GM18873 (cell line): ENCODE results near the gene CCDC187.
"Not testable (repeated sequence)": the region's sequence is repeated elsewhere in the genome, so short reads cannot be mapped to it uniquely, and the experiment has no call there.

ENCODE experiments used
- ATAC-seq: cut with Tn5 transposase; IDR thresholded peaks from one replicate; pipeline ENCODE4 v1.9.1; 2021; ENCODE audit warnings: mild to moderate bottlenecking, moderate library complexity, moderate number of reproducible peaks; ENCODE audit not compliant: unreplicated experiment, low FRiP score

CCDC187 gene

DNA sequence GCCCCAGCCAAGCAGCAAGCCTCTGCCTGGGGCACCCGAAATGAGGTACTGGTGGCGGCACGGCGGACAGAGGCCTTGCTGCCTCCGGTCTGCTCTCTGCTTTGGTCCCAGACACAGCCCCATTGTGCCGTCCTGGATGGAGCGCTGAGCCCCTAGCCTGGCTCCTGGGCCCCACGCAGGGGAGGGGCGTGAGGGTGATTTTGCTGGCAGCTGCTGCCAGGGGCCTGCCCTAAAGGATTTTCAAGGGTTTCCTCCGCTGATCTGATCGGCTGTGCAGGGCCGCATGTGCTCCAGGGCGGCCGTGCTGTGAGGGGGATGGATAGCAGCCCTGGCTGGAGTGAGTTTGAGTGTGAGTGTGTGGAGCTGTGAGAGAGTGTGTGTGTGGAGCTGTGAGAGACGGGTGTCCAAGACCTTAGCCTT lies 24.7 kb upstream of the CCDC187 start:
- no peak for ATAC-seq

DNA sequence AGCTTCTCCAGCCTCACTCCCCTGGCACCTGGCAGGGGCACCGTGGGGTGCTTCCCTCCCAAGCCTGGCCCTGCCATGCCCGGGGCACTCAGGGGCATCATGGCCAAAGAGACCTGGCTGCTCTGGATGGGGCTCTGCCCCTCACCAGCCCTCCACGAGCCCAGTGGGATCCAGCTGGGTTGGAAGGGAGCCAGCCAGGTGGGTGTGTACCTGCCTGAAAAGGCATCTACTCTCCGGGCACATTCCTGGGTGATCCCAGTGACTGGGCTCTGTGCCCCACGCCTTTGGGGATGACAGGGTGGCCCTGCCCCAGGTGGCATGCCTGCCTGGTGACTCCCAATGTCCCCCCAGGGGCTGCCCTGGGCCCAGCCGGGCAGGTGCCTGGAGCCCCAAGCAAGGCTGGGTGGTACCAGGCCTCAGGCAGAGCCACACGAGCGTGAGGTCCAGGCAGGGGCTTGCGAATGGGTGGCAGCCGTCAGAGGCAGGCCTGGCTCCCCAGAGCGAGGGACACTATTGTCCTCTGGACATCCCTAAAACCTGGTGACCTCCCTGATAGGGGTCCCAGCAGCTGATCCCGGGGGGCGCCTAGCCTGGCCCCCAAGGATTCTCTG lies 24.2 kb upstream of the CCDC187 start:
- ATAC-seq = no peak

DNA sequence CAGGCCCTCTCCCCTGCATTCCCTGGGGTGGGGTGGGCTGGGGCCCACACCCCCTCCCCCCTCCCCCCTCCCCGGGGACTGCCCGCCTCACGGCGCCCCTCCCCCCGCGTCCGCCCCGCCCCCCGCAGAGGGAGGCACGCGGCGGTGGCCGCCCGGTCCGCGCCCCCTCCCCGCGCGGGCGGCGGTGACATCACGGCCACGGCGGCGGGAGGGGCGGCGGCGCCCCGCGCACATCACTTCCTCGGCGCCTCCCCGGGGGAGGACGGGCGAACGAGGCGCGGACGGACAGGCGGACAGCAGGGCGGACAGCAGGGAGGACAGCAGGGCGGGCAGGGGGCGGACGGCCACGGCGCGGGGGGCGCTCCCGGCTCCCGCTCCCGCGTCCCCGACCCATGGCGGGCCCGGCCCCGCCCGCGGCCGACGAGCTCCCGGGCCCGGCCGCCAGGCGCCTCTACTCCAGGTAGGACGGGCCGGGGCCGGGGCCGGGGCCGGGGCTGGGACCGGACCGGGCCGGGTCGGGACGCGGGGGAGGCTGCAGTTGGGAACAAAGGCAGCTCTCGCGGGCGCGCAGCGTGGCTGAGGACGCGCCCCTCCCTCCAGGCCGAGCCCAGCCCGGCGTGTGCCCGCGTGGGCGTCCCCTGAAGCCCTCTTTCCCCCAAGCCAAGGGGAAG lies 23.5 kb upstream of the CCDC187 start, which contains the start of gene GPSM1:
GPSM1 (plus strand) TSS at position 236 of the 671 bp plus-strand sequence; CDS start at position 393, 157 bp downstream.
- ATAC-seq = no peak

DNA sequence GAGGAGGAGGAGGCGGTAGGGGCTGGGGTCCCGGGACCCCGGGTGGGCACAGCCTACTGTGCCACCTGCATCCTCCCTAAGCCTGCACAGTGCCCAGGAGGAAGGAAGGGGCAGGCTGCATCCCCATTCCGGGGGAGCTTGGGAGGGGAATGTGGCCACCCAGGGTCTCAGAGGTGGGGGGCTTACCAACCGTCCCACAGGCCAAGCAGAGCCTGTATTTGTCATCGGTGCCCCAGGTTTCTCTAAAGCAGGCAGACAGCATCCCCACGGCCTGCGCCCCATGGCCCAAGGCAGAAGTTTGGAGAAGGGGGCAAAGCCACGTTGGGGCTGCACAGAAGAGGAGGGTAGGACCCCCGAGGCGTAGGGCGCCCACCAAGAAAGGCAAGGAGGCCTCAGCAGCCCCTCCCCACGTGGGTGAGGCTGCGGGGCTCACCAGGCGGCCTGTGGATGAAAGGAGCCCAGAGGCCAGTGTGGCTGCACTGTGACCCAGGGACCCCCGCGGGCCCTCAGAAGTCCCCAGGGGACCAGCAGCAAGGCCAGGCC lies 22.9 kb upstream of the CCDC187 start:
- ATAC-seq = no peak

DNA sequence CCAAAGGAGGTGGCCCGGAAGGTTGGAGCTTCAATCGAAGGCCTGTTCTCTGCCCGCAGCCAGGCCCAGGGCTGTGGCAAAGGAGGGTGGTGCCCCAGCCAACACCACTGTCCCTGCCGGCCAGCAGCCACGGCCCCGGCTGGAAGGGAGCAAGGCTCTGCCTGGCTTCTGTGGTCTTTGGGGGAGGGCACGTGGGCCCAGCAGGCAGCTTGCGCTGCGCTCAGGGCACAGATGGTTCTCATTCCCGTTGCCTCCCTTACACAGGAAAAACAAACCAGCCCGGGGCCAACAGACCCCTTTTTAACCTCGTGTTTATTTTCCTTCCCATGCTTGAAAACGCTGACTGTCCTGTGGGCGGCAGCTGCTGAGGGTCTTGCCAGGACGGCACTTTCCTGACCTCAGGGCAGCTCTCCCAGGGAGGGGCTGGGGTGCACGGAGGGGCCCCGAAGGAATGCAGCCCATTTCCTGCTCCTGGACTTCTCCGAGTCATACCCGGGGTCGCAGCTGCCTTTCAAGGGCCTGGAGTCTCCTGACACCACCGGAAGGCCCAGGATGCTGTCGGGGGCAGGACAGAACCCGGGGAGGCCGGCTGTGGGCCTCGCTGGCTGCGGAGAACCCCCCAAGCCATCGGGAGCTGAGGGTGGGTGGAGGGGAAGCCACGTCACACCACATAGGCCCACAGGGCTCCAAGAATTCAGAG lies 22.3 kb upstream of the CCDC187 start:
- ATAC-seq = no peak

DNA sequence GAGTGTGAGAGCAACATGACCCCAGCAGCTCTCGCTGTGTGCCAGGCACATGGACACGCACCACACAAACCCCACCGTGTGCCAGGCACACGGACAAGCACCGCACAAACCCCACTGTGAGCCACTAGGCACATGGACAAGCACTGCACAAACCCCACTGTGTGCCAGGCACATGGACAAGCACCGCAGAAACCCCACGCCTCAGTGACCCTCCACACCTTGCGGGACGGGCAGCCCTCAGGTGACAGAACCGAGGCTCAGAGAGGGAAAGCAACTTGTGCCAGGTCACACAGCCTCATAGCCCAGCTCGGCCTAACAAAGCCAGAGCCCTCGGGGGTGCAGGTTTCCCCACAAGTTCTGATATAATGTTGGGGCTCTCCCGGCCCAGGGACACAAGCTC lies 21.5 kb upstream of the CCDC187 start:
- no peak for ATAC-seq

DNA sequence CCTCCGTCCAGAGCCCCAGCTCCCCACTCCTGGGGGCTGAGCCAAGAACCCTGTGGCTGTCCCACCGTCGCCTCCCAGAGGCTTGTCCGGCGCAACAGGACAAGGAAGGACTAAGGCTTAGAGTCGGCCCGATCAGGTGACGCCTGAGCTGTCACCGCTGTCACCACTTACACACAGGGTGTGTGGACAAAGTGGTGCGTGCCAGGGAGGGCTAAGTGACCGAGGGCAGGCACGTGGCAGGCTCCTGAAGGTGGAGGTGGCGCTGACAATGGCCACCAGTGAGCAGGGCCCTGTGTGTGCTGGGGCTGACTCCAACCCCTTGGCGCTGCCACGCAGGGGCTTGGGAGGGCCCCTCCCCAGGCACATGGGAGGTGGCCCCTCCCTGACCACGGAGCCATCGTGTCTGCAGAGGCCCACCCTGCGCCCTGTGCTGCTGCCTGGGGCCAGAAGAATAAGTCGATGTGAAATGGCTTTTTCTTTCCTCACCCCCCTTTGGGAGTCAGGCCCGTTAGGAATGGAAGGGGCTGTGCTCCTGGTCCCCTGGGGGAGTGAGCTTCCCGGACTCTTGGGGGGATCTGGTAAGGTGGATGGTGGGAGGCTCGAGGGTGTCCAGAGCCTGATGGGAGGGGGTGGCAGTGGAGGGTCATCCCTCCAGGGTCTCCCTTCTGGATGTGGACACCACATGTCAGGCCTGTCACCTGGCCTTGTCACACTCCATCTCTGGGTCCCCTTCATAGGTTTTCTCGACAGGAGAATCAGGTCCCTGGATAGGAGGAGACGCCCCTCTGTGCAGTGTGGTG lies 20.8 kb upstream of the CCDC187 start:
- no peak for ATAC-seq

DNA sequence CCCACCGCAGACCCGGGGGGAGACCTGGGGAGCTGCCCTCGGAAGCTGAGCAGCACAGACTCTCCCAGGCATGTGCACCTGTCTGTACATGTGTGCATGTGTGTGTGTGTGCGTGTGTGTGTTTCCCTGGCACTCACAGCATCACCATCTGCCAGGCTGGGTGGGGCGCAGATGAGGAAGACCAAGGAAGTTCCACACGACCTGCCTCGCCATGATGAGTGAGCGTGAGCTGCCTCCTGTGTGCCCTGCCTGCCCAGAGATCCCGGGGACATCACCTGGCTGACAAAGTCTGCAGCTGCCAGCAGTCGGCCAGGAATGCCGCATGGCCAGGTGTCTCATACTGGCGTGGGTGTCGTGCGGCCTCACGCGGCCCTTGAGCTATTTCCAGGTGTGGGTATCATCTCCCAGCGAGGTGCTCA lies 19.5 kb upstream of the CCDC187 start:
- no peak for ATAC-seq

DNA sequence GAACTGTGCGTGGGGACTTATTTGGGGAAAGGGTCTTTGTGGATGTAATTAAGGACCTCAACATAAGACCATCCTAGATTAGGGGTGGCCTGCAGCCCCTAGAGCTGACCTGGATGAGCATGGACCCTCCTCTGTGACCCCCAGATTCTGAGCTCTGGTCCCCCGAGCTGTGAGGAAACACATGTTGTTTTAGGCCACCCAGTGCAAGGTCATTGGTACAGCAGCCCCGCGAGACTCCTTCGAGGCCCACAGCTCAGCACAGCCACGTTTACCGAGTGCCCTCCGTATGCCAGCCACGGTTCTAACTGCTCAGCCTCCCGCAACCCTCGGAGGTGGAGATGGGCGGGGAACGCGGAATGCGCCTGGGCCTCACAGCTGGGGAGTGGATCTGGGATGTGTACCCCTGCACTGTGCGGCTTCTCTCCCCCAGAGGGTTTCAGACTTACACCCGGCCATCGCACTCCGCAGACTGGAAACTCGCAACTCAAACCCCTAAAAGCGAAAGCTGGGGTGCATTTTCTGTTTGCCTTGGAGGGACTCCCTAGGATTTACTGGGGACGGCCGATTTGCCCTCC lies 18.9 kb upstream of the CCDC187 start:
- no peak for ATAC-seq

DNA sequence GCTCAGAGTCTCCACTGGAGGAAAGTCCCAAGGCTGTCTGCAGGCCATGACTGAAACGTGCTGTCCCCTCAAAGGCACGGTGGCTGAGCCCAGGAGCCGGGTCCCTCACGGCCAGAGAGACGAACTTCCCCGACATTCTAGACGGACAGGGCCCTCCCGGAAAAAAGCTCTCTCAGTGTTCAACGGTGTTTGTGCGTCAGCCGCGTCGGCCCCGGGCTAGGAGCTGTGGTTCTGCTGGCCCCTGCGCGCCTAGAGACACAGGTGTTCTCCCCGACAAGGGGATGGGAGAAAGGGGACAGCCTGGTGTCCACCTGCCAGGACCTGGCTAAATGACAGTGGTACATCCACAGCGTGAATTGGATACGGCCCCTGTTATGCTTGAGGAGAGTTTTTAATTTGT lies 17.7 kb upstream of the CCDC187 start:
- no peak for ATAC-seq

DNA sequence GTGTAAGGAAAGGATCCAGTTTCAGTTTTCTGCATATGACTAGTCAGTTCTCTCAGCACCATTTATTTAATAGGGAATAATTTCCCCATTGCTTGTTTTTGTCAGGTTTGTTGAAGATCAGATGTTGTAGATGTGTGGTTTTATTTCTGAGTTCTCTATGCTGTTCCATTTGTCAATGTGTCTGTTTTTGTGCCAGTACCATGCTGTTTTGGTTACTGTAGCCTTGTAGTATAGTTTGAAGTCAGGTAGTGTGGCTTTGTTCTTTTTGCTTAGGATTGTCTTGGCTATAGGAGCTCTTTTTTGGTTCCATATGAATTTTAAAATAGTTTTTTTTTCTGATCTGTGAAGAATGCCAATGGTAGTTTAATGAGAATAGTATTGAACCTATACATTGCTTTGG lies 17.1 kb upstream of the CCDC187 start:
- not testable (repeated sequence) for ATAC-seq

DNA sequence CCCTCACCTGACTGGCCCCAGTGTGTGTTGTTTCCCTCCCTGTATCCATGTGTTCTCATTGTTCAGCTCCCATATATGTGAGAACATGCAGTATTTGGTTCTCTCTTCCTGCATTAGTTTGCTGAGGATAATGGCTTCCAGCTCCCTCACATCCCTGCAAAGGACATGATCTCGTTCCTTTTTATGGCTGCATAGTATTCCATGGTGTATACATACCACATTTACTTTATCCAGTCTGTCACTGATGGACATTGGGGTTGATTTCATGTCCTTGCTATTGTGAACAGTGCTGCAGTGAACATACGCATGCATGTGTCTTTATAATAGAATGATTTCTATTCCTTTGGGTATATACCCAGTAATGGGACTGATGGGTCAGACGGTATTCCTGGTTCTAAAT lies 16.1 kb upstream of the CCDC187 start:
- ATAC-seq = not testable (repeated sequence)

DNA sequence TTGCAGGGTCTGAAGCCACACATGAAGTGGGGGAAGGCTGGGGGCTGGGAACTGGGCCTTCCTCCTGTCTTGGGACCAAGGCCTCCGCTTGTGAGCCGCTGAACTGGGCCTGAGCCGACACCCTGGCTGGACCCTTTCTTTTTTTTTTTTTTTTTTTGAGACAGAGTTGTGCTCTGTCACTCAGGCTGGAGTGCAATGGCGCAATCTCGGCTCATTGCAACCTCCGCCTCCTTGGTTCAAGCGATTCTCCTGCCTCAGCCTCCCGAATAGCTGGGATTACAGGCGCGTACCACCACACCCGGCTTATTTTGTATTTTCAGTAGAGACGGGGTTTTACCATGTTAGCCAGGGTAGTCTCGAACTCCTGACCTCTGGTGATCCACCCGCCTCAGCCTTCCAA lies 15.3 kb upstream of the CCDC187 start:
- not testable (repeated sequence) for ATAC-seq

DNA sequence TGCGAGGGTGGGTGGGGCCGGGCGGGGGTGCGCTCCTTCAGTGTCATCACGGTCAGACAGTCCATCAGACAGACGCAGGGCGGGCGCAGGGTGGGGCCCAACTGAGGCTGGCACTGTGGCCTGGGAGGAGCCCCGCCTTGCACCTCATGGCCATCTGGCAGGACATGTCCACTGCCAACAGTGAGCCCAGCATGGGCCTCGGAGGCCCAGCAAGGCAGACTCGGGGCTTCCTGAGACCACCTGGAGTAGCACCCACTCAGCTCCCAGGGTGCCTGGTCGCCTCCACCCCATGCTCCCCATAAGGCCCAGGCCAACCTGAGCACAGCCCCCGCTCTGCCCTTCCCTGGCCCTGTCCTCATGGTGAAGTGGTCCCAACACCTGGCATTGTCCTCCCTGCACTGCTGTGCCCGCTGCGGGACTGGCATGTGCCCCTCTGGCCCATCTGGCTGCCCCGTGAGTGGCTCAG lies 14.9 kb upstream of the CCDC187 start:
- ATAC-seq = no peak

DNA sequence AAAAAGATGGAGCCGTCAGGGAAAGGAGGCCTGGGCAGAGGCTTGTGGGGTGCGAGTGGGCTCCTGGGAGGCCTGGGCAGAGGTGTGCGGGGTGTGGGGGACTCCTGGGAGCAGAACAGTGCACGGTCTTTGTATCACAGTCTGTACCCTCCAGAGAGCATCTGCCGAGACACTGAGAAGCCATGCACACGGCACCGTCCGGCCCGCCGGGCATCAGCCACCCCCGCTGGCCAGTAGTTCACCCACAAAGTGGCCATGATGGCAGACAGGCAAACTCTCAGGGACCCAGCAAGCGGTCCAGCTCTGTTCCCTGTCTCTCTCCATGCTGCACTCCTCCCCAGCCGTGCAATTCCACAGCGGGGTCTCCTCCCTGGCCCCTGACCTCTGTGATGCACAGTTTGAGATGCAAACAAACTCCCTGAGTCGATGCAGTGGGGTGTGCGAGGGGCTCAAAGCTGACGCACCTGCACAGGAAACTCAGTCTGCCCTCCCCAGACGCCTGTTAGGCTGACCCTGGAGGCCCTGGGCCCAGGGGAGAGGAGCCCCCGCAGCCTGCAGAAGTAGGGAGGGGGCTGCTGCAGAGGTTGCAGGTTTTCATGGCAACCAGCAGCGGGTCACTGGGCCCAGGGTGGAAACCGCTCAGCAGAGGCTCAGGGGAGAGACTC lies 14.3 kb upstream of the CCDC187 start:
- ATAC-seq = no peak

DNA sequence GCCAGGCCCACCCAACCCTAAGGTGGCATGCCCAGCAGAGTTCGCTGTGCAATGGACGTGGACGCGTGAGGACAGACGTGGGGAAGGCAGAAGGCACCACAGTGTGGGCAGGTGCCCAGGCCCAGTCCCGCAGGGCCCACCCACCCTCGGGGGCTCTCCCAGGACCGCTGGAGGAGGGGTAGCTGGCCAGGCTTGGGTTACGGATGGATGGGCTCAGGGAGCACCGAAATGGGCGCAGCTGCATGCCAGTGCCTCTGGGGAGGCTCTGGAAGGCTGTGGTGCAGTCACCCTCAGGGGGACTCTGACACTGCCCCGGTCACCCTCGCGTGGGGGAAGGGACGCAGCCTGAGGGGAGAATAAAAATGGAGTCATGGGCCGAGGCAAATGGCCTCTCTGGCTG lies 13.8 kb upstream of the CCDC187 start:
- no peak for ATAC-seq

DNA sequence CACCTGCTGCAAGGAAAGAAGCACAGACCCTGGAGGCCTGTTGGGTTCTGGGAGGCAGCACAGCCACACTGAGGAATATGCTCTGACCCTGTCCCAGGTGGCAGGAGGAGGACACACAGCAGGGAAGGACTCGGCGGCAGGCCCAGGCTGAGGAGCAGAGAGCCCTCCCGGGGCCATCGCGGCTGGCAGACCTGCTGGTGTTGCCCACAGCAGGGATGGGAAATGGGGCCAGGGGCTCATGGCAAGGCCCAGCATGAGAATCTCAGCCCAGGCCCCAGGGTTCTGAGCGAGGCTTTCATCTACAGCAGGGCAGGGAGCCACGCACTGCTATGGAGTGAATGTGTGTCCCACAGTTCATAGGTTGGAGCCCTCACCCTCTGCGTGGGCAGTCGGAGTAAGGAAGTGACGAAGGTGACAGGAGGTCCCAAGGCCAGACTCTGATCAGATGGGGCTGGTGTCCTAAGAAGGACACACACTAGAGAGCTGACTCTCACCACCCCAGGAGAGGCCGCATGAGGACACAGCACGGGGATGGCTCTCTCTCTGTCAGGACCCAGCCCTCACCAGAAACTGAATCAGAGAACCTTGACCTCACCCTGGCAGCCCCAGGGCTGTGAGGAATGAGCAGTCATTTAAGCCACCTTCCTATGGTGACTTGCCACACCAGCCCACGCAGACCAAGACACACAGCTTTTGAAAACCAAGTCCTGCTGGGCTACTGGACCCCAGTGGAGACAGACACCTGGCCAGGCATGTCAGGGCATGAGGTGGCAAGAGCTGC lies 13.2 kb upstream of the CCDC187 start:
- ATAC-seq = no peak

DNA sequence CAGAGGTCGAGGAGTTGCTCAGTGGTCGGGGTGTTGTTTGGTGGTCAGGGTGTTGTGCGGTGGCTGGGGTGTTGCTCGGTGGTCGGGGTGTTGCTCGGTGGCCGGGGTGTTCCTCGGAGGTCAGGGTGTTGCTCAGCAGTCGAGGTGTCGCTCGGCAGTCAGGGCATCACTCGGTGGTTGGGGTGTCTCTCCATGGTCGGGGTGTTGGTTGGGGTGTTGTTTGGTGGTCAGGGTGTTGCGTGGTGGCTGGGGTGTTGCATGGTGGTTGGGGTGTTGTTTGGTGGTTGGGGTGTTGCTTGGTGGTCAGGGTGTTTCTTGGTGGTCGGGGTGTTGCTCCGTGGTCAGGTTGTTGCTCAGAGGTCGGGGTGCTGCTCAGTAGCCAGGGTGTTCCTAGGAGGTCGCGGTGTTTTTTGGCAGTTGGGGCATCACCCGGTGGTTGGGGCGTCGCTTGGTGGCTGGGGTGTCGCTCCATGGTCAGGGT lies 12.4 kb upstream of the CCDC187 start:
- no peak for ATAC-seq

DNA sequence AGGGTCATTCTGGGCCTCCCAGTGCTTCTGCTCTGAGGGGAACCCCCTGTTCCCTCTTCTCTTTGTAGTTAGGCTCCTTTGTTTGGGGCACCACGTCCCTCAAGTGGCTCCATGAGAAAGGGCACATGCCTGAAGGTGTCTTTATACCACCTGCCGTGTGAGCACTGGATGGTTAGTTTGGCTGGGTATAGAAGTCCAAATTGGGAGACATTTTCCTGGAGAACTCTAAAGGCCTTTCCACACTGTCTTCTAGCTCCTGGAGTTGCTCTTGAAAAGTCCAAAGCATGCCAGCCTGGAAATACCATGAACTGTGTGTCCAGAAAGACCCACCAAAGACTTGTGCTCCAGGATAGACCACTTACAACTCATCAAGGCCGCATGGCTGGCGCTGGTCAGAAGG lies 11.1 kb upstream of the CCDC187 start:
- no peak for ATAC-seq
